Stimulated activated CD4-positive, alpha-beta T cell treated with anti-CD3 and anti-CD28 coated beads, Interleukin-1b, Interleukin-23, amount 100 ng/mL, for 1 hour (primary cell): ENCODE data around the gene TPM2.
A peak's percentile ranks its signal among the peaks of the same experiment; 100 is the strongest.

ENCODE experiments used
- DNase-seq, 2 donors: peaks; one replicate each; pipeline ENCODE4 v3.0.0-alpha.2; 2020; ENCODE audit warnings: low read depth in 2 of 2

TPM2 gene

DNA sequence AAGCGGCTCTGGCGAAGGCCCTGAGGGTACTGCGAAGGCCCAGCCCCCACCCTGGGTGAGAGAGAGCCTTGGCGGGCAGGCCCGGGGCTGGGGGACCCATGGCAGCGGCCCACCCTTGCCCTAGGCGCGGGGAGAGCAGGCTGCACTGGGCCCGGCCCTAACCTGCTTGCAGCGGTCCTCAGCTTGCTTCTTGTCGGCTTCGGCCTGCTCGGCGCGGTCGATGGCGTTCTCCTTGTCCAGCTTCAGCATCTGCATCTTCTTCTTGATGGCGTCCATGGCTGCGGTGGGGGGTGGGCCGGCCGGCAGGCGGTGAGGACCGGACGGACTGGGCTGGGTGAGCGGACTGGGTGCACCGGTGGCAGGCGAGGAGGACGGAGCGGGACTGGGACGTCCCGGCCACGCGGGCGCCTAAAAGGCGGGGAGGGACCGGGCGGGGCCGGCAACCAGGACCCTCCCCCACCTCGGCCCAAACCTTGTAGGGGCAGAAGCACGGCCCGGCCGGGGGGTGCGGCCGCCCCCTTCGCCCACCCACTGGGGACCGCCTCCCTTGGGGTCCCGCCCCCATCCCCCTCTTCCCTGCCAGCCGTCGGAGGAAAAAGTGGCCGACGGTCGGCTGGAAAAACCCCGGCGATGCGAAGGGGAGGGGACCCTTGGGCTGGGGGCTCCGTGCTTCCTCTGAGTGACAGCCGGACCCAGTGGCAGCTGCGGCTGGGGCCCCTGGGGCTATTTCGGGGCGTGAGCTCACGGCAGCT lies at the start of gene TPM2:
Gene TPM2, minus strand, starts transcription at position 384 of the 752 bp plus-strand sequence. Its CDS starts 108 bp downstream, at position 276.
- no peak for DNase-seq

DNA sequence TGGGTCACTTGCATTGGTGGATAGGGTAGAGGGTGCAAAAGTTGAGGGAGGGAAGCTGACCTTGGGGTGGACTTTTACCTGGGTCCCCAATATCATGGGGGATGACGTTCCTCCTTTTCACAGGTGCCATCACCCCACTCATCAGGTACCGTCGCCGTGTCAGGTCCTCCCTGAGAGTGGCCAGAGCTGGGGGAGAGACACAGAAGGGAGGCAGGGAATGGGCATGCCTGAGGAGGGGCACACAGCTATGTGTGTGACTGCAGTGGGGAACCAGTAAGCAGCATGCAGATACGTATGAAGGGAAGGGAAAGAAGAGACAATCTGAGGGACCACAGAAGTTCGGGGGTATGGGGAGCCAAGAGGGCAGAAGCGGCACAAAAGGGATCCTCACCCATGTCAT lies 49.2 kb upstream of the TPM2 start:
- no peak for DNase-seq

DNA sequence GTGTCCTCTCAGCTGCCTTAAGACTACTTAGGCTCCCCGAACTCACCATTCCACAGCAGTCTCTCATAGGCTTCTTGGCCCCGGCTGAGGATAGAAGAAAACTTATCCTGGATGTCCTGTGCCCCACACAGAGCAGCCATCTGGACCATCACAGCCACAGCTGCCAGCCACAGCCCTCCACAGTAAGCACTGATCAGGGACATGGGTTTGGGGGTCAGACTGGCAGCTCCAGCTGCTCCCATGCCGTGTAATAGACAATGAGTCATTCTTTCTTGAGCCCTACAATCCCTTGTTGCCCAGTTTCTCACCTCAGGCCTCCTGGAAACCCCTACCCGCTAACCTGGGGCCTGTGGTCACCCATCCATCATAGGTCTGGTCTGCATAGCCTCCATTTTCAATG lies 48.5 kb upstream of the TPM2 start:
- DNase-seq = no peak

DNA sequence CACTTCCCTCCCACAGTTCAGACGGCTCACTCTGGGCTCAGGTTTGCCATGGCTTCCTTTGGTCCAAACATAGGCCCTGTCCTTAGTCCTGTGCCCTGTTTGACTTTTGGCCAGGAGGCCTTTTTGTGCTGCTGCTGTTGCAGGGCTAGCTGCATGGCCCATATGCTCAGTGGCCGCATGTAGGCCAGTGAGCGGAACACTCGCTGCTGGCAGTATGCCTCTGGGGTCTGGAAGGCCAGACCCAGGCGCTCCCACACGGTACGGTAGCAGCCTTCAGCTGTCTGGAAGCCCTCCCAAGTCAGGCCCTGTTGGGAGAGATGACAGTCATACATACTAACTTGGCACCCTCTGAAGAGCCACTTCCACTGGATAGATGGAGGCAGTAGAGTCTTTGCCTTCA lies 47.4 kb upstream of the TPM2 start:
- no peak for DNase-seq

DNA sequence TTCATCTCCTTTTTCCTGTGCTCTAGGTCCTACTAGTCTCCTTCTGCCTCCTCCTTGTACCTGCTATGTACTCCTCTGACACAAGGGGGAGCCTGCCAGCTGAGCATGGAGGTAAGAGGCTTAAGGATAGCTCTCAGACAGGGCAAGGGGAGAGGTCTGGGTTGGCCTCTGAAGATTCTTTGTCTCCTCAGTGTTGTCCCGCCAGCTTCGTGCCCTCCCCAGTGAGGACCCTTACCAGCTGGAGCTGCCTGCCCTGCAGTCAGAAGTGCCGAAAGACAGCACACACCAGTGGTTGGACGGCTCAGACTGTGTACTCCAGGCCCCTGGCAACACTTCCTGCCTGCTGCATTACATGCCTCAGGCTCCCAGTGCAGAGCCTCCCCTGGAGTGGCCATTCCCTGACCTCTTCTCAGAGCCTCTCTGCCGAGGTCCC lies 46.5 kb upstream of the TPM2 start:
- DNase-seq = peak in 1 of 2 donors; percentile 57

DNA sequence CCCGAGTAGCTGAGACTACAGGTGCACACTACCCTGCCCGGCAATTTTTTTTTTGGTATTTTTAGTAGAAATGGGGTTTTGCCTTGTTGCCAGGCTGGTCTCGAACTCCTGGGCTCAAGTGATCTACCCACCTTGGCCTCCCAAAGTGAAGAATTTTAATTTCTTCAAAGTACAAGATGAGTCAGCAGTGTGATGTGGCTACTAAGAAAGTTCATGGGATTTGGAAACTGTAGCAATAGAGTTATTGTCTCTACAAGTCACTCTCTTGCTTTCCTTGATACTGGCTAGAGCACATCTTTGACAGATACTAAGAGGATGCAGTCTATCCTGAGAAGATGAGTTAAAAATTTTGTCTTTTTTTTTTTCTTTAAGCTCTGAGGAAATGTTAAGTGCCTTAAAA lies 44.4 kb upstream of the TPM2 start:
- DNase-seq = no peak

DNA sequence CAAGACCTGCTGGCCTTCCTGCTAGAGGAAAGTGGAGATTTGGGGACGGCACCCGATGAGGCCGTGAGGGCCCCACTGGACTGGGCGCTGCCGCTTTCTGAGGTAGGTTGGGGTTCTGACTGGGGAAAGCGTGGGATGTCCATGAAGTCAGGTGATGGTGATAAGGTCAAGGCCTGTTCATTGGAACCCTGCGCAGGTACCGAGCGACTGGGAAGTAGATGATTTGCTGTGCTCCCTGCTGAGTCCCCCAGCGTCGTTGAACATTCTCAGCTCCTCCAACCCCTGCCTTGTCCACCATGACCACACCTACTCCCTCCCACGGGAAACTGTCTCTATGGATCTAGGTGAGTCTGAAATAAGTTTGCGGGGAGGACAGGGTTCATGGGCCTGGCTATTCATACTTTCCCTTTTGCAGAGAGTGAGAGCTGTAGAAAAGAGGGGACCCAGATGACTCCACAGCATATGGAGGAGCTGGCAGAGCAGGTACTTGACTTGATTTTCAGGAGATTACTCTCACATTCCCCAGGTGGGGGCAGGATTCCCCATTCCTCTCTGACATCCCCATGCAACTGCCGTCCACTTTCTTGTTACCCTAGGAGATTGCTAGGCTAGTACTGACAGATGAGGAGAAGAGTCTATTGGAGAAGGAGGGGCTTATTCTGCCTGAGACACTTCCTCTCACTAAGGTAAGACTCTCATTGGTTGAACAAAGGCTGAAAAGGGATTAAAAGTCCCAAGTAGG lies 43.2 kb upstream of the TPM2 start:
- DNase-seq = no peak

DNA sequence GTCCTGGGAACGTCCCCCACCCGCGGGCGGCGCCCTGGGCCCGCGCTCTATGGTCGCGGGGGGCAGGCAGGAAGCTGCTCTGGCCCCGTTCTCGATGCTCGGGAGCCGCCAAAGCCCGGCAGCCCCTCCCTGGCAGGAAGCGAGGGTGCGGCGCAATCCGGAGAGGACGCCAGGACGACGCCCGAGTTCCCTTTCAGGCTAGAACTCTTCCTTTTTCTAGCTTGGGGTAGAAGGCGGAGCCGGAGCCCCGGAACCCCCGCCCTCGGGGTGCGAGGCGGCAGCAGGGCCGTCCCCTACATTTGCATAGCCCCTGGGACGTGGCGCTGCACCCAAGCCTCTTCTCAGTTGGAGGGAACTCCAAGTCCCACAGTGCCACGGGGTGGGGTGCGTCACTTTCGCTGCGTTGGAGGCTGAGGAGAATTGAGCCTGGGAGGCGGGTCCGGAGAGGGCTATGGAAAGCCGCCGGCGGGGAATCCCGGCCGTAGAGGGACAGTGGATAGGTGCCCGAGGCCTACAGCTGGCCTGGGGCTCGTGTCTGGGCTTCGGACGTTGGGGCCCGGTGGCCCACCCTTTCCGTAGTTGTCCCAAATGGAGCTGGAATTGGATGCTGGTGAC lies 42.6 kb upstream of the TPM2 start, which contains the start of the genes CREB3 and TLN1:
Gene CREB3, plus strand, starts transcription at position 482 of the 615 bp plus-strand sequence. Its CDS starts 107 bp downstream, at position 589.
Gene TLN1, minus strand, starts transcription at position 11 of the 615 bp plus-strand sequence. CDS start 6,501 bp downstream, outside the sequence.
- peak; percentile 88 to 95 for DNase-seq

DNA sequence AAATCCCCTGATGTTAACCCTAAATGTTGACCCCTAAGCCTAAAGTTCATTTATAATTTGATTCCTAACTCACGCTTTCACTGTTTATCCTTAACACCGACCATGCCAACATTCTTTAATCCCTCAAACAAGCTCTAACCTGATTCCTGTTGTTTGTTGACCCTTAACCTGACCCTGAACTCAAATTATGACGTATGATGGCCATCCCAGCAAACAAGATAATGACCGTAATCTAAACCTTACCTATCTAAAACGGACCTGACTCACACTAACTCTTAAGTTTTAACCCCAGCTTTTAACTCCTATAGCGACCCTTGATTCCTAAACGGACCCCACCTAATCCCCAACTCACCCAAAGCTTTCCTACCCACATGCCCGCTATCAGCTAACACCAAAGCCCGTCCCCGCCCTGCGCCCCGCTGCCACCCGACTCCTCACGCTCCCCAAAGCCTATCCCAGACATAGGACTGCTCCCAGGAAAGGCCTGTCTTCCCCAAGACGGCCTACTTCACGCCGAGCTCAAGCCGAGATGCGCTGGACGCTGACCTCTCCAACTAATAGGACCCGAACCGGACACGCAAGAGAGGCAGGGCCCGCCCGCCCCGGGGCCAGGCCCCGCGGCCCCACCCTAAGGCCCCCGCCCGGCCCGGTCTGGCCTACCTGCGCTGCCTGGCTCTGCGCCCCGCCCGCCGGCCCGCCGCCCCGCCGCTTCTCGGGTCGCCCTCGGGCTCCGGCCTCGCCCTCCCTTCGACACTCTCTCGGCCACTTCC lies 41.9 kb upstream of the TPM2 start:
- no peak for DNase-seq

DNA sequence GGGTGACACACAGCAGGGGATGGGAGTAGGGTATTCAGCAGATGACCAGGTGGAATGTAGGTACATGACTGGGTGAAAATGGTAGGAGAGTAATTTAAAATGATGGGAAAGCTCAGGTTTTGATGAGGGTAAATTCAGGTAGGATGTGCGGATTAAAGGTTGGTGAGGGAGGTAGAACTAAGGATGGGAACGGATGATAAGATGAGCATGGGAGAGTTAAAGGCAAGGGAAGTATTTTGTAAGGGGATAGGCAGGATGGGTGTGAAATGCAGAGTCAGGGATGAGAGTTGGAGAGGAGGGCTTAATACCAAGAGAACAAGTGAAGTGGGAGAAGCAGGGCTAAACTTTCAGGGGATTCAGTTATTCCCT lies 40.7 kb upstream of the TPM2 start:
- DNase-seq = no peak

DNA sequence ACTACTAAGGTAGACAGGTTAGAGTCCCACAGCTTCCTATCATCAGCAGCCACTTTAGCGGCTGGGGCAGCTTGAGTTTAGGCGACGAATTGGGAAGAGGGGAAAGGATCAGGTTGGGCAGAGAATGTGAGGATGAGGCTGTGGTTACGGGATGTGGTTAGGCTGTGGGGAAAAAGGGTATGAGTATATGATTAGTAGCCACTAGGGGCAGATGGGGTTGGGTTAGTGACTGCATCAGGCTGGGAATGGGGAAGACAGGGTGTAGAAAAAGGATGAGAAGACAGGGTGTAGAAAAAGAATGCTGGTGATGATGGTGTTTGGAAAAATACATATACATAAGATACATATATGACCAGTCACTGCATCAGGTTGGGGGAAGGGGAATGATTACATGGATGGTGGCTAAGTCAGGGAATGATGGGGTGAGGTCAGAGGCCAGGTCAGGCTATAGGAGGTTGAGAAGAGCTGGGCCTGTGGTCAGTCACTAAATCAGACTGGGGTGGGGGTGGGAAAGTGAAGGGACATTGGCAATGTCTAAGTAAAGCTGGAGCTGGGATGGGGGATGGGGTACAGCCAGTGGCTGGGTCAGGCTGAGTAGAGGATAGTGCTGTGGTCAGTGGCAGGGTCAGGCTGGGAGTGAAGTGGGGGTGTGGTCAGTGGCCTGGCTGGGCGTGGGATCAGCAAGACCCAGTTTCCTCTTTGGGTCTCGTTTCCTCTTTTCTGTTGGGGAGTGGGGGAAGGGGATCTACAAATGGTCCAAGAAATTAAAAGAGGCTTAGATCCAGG lies 40.2 kb upstream of the TPM2 start:
- DNase-seq = no peak

DNA sequence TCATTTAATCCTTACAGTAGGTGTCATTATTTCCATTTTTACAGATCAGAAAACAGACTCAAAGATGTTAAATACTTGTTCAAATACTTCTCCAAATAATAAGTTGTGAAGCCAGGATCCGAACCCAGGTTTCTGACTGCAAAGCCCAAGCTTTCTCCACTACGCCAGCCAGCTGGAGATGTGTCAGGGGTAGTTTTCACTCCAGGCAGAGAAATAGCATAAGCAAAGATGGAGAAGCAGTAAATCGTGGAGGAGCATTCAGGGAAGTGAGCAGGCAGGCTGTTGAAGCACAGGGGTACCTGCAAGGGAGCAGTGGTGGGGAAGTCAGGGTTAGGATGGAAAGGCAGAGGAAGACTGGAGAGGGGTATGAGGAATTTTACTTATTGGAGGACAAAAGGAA lies 39.4 kb upstream of the TPM2 start:
- DNase-seq = no peak

DNA sequence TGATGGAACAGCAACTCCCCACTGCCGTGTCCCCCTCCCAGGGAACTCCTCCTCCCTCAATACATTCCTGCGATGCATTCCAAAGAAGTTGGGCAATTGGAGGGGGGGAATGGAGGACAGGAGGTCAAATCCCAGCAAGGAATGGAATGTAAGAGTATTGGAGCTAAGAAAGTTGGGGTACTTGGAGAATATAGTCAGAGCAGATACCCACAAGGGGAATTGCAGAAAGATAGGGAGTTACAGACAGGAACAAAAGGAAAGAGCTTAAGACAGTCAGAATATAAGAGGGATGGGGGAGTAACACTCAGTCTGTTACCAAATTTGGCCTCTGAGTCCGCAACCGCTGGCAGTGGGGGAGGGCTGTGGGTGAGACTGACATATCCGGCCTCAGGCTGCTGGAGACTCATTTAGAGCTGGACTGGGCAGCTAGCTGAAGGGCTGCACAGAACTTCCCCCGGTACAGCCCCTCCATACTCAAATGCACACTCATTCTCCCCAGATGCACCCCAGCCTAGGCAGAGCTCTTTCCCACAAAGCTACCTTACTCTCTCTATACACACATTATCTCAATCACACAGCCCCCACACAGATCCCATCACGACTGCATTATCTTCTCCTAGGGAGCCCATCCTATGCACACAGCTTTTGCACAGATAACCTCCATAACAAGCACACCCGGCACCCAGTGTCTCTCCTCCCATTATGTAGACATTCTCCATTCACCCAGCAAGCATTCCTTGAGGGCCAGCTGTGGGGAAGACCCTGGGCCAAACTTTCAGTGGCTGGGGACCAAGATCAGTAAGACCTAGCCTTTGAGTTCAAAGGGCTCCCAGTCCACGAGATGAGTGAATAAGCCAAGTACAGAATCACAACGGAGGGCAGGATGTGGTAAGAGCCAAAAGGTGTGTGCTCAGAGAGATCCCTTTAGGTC lies 38.6 kb upstream of the TPM2 start:
- no peak for DNase-seq

DNA sequence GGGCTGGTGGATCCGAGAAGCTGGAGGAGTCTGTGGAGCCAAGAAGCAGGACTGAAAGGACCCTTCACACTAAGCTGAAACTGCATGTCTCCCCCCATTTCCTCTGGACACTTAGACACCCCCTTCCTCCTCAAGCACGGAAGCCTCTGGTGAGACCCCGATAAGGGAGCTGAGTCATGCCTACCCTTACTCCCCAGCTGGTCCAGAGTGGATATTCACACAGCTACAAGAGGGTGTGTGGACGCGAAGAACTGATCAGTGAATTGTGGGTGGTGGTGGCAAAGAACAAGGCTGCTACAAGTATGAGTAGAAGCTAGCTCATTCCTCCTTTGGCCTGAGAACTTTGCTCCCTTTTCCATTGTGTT lies 37.9 kb upstream of the TPM2 start:
- DNase-seq = no peak

DNA sequence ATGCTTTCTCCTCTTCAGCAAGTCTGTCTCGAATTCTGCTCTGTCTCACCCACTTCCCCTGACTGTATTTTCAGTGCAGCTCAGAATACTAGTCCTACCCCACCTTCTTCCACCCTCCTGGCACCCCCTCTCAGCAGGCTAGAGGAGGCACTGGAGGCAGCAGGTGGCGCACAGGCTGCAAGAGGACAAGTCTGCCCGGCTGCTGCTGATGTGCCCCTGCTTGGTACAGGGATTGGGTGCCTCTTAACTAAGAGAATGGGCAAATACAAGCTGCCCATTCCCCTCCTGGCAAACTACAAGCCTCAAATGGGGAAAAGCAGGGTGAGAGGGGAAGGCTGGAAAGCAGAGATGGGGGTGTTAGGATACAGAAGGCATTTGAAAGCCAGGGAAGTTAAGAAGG lies 37.2 kb upstream of the TPM2 start:
- DNase-seq = no peak

DNA sequence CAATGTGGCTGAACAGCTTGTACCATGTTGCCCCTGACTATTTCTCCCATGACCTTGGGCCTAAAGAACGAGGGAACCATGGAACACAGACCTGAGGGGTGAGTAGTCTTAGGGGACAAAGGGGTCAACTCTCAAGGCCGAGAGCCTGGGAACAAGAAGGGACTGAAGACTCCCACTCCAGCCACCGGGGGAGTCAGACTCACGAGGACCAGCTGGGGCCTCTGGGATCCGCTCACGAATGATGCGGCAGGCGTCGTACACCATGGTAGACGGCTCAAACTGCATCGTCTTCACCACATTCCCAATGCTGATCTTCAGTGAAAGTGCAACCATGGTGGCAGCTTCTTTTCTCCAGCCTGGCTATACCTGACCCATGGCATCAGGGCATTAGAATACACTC lies 35.6 kb upstream of the TPM2 start:
- no peak for DNase-seq

DNA sequence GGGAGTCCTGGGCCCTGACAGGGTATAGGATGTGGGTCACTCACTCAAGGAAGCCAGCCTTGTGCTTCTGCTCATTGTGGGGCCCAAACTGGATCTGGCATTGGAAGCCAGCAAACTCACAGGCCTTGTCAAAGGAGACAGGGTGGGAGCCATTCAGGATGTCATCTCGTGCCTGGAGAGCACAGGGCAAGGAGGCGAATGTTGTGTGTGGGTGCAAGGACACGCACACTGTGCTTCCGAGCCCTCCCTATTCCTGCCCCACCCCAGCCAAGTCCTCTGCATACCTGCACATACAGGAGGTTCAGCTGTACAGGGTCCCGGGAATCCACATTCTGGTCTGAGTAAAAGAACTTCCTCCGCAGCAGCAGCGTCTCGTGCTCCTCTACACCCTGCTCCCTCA lies 34.2 kb upstream of the TPM2 start:
- no peak for DNase-seq

DNA sequence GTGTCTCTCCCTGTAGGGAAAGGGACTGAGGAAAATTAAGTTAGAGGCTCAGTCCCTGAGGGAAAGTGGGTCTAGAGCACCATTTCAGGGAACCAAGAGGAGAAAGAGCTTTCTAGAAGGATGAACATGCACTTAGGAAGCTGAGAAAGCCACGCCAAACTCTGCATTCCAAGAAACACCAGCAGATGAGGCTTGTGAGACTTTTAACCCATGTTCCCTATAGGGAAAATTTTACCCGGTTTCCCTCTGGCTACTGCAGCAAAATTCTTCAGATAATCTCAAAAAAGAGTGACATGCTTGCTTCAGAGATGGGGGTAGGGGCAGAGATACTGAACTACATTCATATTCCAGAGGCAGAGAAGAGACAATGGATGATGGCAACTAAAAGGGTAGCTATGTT lies 33.7 kb upstream of the TPM2 start:
- DNase-seq = no peak

DNA sequence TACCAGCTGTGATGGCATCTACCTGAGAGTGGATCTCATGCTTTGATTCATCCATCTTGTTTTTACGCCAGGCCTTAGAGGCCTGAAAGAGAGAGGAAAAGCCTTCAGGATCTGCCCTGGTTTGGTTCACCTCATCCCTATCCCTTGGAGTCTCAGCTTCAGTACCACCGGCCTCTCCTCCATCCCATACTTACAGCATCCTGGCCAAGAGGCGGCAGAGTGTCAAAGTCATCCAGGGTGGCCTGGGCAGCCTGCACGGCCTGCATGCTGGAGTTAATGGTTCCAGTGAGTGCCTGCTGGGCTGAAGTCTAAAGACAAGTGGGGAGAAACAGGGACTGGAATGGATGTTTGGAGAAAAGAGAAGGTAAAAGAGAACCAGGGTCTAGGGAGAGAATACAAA lies 29.8 kb upstream of the TPM2 start:
- no peak for DNase-seq
